PC-9 (cell line): ENCODE results near the gene TEAD3. TPM values are rescaled to one million over a fixed set of nuclear protein-coding genes. Genes with fewer than 3 reads are reported as not detected.

Experiments
- BruUV-seq: library from RNA; stranded (reverse); fragments of 400-500 nt; replicated peaks from 2 replicates; lab custom pipeline; 2021; lab: Mats Ljungman, UMichigan
- CTCF ChIA-PET: fragments of 300-600 bp; sonication (Branson Sonifier 250); formaldehyde crosslinking; loops from one replicate; lab custom pipeline; 2022; ENCODE audit warnings: antibody characterized with exemption; lab: Charles Lee
- POLR2A ChIA-PET: fragments of 300-600 bp; sonication (Branson Sonifier 250); formaldehyde crosslinking; loops from one replicate; lab custom pipeline; 2022; ENCODE audit warnings: antibody characterized with exemption; ENCODE audit not compliant: unreplicated experiment; lab: Charles Lee
- DNase-seq, 2 experiments: peaks; one replicate each; pipeline versions ENCODE4 v3.0.0 to v3.0.0-alpha.2; 2015 to 2022; ENCODE audit warnings: mixed read lengths in 1 of 2
- H2AFZ ChIP-seq: fragments of 200-600 bp; sonication (generic); 2 replicates; pipeline ENCODE4 v1.8.1; 2017; ENCODE audit warnings: antibody characterized with exemption
- H3F3A ChIP-seq: fragments of 200-600 bp; sonication (generic); 2 replicates; pipeline ENCODE4 v1.8.1; 2017; ENCODE audit warnings: antibody characterized with exemption, mild to moderate bottlenecking, low read depth; ENCODE audit not compliant: insufficient read depth
- H3K27ac ChIP-seq: fragments of 200-600 bp; sonication (generic); 2 replicates; pipeline ENCODE4 v1.6.1; 2016; ENCODE audit warnings: mixed run types
- H3K27me3 ChIP-seq: fragments of 200-600 bp; sonication (generic); 2 replicates; pipeline ENCODE4 v1.6.1; 2016; ENCODE audit warnings: low read depth, mixed run types; ENCODE audit not compliant: insufficient read depth
- H3K36me3 ChIP-seq: fragments of 200-600 bp; sonication (generic); 2 replicates; pipeline ENCODE4 v1.6.1; 2016; ENCODE audit warnings: low read depth, mixed run types
- H3K4me1 ChIP-seq: fragments of 200-600 bp; sonication (generic); replicated peaks from 2 replicates; pipeline ENCODE4 v1.6.1; 2016; ENCODE audit warnings: mixed run types; ENCODE audit not compliant: insufficient read depth
- H3K4me2 ChIP-seq: fragments of 200-600 bp; sonication (generic); 2 replicates; pipeline ENCODE4 v1.6.1; 2017; ENCODE audit warnings: mixed run types
- H3K4me3 ChIP-seq: fragments of 200-600 bp; sonication (generic); 2 replicates; pipeline ENCODE4 v1.6.1; 2016; ENCODE audit warnings: mixed run types
- H3K79me2 ChIP-seq: fragments of 200-600 bp; sonication (generic); 2 replicates; pipeline ENCODE4 v1.6.1; 2017; ENCODE audit warnings: low read depth, mixed run types
- H3K9me2 ChIP-seq: fragments of 200-600 bp; sonication (generic); 2 replicates; pipeline ENCODE4 v1.8.1; 2017; ENCODE audit warnings: mild to moderate bottlenecking; ENCODE audit not compliant: insufficient read depth
- H3K9me3 ChIP-seq: fragments of 200-600 bp; sonication (generic); 2 replicates; pipeline ENCODE4 v1.8.1; 2016; ENCODE audit warnings: low read depth; ENCODE audit not compliant: insufficient read depth
- H4K20me1 ChIP-seq: fragments of 200-600 bp; sonication (generic); 2 replicates; pipeline ENCODE4 v1.8.1; 2017; ENCODE audit not compliant: insufficient read depth
- EZH2 ChIP-seq: fragments of 200-600 bp; sonication (generic); IDR thresholded peaks from 2 replicates; pipeline ENCODE4 v1.8.0; 2017; ENCODE audit warnings: antibody characterized with exemption, low read depth
- intact Hi-C: fragments of 100-400 bp; cut with micrococcal nuclease; formaldehyde crosslinking; loops from one replicate; pipeline ENCODE4 v1.10.0; 2022; ENCODE audit not compliant: unreplicated experiment
- total RNA-seq: library from RNA; stranded (reverse); gene quantifications from 2 replicates; pipeline ENCODE4 v1.2.3, GENCODE V29; 2021
- TF ChIP-seq, protein P1 (sequence below): fragments of 200-600 bp; sonication (generic); conservative IDR thresholded peaks from 2 replicates; pipeline ENCODE4 v1.6.1; 2017; ENCODE audit warnings: mixed run types, antibody characterized with exemption, mild to moderate bottlenecking, moderate library complexity

Gene TEAD3
- total RNA-seq, 1 experiment from 2014 or later = 40.1 TPM

DNA sequence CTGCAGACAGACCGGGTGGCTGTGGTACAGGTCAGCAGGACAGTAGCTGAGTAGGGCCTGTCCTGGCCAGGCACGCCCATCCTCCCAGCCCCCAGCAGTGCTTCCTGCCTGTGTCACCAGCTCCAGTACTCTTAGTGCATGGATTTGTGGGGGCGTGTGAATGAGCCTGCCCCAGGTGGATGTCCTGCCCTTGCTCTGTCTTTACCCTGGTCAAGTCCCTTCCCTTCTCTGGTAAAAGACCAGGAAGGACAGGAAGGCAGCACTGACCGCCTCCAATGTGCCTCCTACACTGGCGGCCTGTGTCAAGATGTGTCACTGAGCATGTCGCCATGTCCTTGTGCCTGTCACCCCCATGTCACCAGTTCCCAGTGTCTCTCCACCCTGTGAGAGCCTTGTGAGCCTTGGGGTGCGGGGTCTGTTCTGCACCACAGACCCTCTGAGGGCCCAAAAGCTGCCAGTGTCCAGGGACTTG, 11.9 kb downstream of the TEAD3 start:
- TF ChIP-seq EZH2 = no peak
- TF ChIP-seq, protein P1, sequence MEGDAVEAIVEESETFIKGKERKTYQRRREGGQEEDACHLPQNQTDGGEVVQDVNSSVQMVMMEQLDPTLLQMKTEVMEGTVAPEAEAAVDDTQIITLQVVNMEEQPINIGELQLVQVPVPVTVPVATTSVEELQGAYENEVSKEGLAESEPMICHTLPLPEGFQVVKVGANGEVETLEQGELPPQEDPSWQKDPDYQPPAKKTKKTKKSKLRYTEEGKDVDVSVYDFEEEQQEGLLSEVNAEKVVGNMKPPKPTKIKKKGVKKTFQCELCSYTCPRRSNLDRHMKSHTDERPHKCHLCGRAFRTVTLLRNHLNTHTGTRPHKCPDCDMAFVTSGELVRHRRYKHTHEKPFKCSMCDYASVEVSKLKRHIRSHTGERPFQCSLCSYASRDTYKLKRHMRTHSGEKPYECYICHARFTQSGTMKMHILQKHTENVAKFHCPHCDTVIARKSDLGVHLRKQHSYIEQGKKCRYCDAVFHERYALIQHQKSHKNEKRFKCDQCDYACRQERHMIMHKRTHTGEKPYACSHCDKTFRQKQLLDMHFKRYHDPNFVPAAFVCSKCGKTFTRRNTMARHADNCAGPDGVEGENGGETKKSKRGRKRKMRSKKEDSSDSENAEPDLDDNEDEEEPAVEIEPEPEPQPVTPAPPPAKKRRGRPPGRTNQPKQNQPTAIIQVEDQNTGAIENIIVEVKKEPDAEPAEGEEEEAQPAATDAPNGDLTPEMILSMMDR = no peak
- no TSS peak for BruUV-seq
- CTCF ChIA-PET = no interaction called here

DNA sequence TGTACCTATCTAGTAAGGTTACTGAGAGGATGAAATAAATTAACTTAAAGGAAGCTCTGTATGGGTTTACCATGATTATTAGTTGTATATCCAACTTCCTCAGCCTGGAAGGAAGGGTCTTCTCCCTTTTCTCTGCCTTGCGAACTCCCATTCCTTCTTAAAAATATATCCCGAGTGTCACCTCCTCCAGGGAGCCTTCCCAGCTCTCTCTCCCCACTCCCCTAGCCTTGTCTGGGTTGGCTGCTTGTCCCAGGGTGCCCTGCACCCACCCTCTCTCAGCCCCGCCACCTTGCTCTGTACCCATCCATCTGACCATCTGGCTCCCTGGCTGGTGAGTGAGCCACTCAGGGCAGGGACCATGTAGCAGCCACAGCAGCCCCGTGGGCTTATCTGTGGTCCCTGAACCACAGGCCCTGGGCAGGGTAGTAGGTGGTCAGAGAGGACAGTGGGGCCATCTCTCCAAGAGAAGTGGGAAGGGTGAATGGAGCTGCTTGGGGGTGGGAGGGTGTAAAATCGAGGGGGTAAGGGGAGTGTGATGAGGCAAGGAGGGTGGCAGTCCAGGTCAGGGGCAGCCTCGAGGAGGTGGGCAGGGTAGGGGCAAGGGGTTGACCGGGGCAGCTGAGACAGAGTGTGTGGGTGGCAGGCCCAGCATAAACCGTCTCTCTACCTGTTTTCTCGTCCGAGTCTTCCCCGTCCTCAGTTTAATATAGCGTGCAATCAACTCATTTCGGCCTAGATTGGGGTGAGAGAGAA, 12.8 kb downstream of the TEAD3 start:
- H3K79me2 ChIP-seq = peaks cover 18% of the 10 kb centered on the region
- ChIA-PET CTCF (no interaction called here), POLR2A (no interaction called here)
- peak overlapping the region; percentile 99; the same call in 1 of the 2 replicates for H3K27ac ChIP-seq
- H3K4me1 ChIP-seq = peaks cover 51% of the 10 kb centered on the region
- H3K36me3 ChIP-seq = no peaks in the 10 kb centered on the region
- no peaks in the 10 kb centered on the region for H3K9me2 ChIP-seq
- H3K4me3 ChIP-seq = no peak overlapping the region
- DNase-seq = no peak
- H2AFZ ChIP-seq = no peak overlapping the region
- no peaks in the 10 kb centered on the region for H3K9me3 ChIP-seq
- TF ChIP-seq, protein P1 = no peak
- no peak for TF ChIP-seq EZH2
- intact Hi-C loops = loop anchor here (2.0 kb wide), 1 partner anchor 15 kb away; the partner anchor contains the start of gene RPL10A
- no TSS peak for BruUV-seq
- H3F3A ChIP-seq = peaks cover 41% of the 10 kb centered on the region
- H3K4me2 ChIP-seq = peak overlapping the region; percentile 98
- H3K27me3 ChIP-seq = no peaks in the 10 kb centered on the region
- no peaks in the 10 kb centered on the region for H4K20me1 ChIP-seq

More for the DNA sequence above, 11.9 kb downstream of the TEAD3 start:
- peak overlapping the region; percentile 99 for H3K27ac ChIP-seq
- DNase-seq = peak; percentile 70 to 78
- no peaks in the 10 kb centered on the region for H3K27me3 ChIP-seq
- no peaks in the 10 kb centered on the region for H3K9me2 ChIP-seq
- intact Hi-C loops = loop anchor here (1.0 to 2.0 kb wide), 3 partner anchors 12 to 94 kb away; partner anchors contain the start of genes RPL10A and TEAD3
- peak overlapping the region; percentile 98 for H3K4me2 ChIP-seq
- H3K4me3 ChIP-seq = peak overlapping the region; percentile 58; the same call in 1 of the 2 replicates
- H4K20me1 ChIP-seq = no peaks in the 10 kb centered on the region
- H3K9me3 ChIP-seq = no peaks in the 10 kb centered on the region
- H3F3A ChIP-seq = peaks cover 45% of the 10 kb centered on the region
- no peaks in the 10 kb centered on the region for H3K36me3 ChIP-seq
- H3K4me1 ChIP-seq = peaks cover 55% of the 10 kb centered on the region
- POLR2A ChIA-PET = interaction anchor here (0.5 kb wide), 2 partner anchors 22 to 1060 kb away, joined by 3 to 7 read pairs; no protein-coding TSS in a partner anchor
- no peak overlapping the region for H2AFZ ChIP-seq
- peaks cover 24% of the 10 kb centered on the region for H3K79me2 ChIP-seq

DNA sequence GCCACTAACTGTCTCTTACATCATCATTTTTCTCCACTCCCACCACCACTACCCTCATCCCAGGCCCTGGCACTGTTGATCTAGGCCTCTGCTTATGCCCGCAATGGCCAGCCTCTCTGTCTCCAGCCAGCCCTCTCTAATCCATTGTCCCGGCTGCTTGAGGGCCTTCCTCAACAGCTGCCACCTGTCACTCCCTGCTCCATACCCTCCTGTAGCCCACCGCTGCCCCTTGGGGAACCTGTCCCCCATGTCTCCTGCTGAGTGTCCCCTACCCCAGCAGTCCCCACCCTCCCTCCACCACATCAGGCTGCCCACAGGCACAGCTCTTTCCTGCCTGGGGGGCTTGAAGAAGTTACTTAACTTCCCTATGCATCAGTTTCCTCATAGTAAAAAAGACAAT, 13.4 kb downstream of the TEAD3 start:
- no TSS peak for BruUV-seq
- peaks cover 45% of the 10 kb centered on the region for H3K4me1 ChIP-seq
- H3K36me3 ChIP-seq = no peaks in the 10 kb centered on the region
- POLR2A ChIA-PET = no interaction called here
- peaks cover 14% of the 10 kb centered on the region for H3K79me2 ChIP-seq
- no peaks in the 10 kb centered on the region for H3K9me3 ChIP-seq
- no peak overlapping the region for H2AFZ ChIP-seq
- no peak for DNase-seq
- no peak overlapping the region for H3K4me3 ChIP-seq
- H3K27ac ChIP-seq = no peak overlapping the region
- CTCF ChIA-PET = no interaction called here
- H4K20me1 ChIP-seq = no peaks in the 10 kb centered on the region
- no peaks in the 10 kb centered on the region for H3K9me2 ChIP-seq
- H3F3A ChIP-seq = peaks cover 35% of the 10 kb centered on the region
- intact Hi-C loops = no loop called here
- no peak for TF ChIP-seq EZH2
- TF ChIP-seq, protein P1 = no peak
- no peak overlapping the region for H3K4me2 ChIP-seq
- H3K27me3 ChIP-seq = no peaks in the 10 kb centered on the region
